ENCODE data around the gene DNMT3A.
A peak's percentile ranks its signal among the peaks of the same experiment; 100 is the strongest.

Gene DNMT3A

DNA sequence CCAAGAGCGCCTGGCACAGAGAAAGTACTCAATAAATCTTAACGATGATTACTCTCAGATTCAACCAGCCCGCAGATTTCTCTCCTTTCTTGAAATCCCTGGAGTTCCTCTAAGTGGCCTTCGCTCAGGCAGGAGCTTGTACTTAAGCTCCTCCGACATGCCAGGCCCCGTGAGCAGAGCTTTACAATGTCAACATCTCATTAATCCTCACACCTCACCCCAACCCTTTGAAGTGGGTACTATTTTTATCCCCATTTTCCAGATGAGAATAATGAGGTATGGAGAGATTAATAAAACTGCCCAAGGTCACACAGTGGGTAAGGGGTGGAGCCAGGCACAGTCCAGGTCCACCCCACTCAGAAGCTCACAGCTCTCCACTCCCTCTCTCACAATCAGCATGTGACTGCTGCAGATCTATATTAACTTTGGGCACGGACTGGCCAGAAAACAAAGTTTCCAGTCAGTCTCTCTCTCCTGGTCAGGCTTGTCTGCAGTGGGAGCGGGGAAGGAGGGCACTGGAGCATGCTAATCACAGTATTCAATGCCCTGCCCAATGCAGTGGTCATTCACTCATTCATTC is 18.0 kb downstream of the DNMT3A start:
- DNase-seq: no peak

DNA sequence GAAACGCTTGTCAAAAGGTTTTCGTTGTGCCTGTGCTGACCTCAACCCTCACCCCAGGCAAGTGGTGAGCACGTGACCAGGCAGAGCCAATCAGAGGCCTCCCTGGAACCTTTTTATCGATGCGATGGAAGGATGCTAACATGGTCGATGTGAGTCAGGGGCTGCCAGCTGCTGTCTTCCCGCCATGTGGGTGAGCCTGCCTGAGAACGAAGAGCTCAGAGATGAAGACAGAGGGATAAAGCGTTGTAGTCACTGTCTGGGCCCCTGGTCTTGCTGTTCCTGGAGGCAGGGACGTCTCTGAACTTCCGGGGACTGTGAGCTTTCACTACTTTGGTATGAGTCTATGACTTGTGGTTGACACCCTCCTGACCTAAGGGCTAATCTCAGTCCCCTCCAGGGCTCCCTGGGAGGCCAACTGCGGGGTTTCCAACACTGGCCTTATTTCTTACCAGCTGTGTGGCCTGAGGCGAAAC is 18.6 kb downstream of the DNMT3A start:
- DNase-seq: no peak

- no peak for DNase-seq
These were observed 19.4 kb downstream of the DNMT3A start for GRCh38 chr2:25322312-25322711.

DNA sequence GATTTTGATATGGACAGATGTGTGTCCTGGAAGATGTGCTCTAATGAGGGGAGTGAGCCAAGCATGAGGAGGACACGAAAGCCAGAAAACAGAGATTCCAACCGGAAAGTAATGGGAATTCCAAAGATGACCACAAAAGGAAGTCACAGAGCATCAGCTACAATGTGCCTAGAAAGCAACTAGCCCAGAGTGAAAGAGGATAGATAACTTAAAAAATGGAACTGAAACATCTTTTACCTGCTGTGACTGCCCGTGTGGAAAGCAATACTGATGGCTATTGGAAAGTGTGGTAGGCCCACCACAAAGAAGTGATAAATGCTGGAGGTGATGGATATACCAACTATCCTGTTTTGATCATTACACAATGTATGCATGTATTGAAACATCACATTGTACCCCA is 21.6 kb downstream of the DNMT3A start:
- DNase-seq: no peak

GRCh38 chr2:25316101-25316500 is 25.6 kb downstream of the DNMT3A start:
- DNase-seq: peak; percentile 79

DNA sequence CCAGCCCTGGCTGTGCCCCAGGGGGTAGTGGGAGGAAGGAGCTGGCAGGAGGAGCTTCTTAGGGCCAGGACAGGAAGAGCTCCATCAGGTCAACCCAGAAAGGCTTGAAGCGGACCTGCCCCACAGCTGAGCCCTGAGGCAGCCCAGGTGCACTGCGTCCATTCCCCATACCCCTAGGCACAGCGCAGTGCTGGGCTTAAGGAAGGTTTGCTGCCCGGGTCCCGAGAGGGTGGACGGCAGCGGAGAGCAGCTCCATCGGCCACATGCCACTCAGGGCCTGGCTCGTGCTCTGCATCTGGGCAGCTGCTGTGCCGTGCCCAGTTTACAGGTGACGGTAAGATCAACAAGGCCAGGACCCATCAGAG is 26.4 kb downstream of the DNMT3A start:
- no peak for DNase-seq

DNA sequence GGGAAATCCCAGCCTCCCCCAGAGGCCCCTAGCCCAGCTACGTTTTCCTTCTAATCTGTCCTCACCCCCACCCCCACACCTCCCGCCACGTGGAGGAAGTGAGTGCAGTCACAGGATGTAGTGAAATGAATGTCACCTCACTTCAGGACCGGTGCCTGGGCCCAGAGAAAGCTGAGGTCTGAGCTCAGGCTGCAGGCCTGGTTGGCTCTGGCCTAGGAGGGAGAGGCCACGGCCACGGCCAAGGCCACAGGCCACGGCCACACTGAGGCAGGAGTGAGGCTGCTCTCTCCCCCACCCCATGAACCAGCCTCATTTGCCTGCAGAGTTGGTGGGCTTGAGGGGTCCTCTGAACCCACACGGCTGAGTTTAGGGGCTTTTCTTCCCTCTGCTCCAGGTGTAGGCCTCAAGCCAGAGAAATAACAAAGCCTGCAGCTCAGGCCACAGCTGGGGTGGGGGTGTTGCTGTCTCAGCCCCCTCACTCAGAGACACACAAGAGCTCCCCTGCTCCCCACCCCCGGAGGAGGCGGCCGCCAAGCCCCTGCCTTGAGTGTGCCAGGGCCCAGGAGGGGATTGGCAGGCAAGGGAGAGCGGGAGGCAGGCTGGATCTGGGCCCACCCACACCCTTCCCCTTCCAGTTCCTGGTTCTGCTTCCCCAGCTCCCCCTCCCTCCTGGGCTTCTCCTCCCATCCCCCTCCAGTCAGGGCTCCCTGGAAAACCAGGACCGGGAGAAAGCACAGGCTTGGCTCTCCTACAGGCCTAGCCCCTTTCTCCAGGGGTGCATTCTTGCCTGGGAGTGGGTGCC is 27.0 kb downstream of the DNMT3A start:
- DNase-seq: no peak

- no peak for DNase-seq
These were observed 27.8 kb downstream of the DNMT3A start for GRCh38 chr2:25313711-25314513.

DNA sequence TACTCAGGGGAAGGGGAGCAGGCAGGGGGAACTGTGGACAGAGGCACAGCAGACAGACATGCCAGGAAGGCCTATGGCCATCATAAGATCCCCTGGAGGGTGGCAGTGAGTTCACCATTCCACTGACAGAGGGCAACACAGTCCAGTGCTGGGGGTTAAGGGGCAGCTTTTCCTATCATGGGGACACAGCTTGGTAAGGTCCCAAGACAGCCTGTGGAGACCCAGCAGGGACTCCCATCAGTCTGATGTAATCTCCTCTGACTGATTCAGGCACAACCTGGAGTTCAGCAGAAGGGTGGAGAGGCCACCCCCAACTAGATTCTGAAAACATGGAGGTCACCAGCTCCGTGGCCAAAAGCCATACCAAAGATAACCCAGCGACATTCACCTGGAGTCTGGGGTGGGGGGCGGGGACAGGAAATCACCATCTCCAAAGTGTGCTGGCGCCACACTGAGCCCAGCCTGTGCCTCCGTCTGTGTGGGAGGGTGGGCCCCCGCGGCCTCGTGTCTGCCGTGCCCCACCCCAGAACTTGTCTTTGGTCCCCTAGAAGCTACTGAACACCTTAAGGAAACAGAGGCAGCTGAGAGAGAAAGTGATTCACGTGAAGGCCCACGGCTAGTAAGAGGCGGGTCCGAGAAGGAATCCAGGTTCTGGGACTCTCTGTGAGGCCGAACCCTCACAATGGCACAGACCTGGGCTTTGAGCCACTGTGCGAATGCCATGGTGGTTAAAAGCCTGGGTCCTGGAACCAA is 28.6 kb downstream of the DNMT3A start:
- DNase-seq: no peak

DNA sequence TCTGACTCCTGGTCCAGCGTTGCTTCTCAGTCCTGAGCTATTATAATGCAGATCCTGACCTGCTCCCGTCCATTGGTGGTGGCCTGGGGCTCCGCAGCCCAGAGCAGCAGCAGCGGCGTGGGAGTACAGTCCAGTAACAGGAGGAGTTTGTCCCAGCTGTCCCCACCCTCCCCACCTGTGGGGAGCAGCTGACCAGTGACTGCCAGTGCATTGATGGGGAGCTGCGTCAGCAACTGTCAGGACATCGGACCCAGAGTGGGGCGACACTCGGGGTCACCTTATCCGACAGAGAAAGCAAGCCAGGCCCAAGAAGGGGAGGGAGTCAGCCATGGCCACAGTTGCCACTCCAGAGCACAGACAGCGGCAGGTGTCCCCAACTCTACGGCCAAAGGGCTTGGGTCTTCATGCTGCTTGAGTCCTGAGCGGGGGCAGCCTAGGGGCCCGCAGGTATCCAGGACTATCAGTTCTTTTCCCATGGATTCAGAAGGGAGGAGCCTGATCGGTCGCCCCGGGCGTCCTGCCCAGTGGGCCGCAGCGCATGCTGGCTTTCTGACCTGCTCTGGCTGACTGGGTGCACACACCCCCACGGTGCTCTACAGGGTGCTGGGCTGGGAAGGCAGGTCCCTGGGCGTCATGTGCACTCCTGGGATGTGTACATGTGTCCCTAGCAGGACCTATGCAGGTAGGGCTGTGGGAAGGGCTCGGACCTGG is 29.7 kb downstream of the DNMT3A start:
- DNase-seq: no peak

GRCh38 chr2:25310965-25311864 is 30.5 kb downstream of the DNMT3A start:
- no peak for DNase-seq

DNA sequence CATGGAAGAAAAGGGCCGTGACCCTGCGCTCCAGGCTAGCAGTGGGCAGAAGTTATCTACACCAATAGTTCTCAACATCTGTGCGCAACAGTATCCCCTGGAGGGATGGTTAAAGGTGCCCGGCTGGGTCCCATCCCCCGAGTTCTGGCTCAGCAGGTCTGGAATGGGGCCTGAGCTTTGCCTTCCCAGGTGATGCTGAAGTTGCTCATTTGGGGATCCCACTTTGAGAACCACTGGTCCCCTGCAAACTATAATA is 31.1 kb downstream of the DNMT3A start:
- DNase-seq: no peak

DNA sequence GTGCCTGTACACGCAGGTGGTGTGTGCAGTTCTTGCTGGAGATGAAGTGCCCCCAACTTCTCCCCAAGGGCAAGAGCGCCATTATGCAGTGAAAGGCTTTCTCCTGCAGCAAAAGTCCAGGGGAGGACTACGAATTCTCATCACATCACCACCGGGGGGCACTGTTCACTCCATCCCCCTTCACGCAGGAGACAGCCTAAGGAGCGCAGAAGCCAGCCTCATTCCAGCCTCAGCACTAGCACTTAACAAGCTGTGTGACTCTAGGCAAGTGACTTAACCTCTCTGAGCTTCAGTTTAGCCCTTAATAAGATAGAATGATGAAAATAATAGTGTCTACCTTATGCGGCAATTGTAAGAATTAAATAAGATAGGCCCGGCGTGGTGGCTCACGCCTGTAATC is 32.3 kb downstream of the DNMT3A start:
- peak; percentile 11 for DNase-seq

DNA sequence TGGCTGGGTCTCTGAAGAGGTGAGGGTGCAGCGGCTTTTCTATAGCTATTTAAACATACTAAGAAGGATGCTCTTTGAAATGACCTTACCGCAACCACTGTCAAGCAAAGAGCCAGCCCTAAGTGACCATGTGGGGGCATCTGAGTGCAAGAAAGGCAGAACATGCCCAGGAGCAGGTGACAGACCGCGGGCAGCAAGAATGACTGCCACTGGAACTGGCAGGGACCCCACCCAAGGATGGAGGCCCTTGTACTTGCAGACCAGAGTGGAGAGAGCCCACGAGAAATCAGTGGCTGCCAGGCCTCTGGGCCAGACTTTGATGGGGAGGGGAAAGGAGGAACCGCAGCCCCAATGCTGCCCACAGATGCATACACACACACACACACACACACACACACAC is 33.1 kb downstream of the DNMT3A start:
- DNase-seq: no peak

DNA sequence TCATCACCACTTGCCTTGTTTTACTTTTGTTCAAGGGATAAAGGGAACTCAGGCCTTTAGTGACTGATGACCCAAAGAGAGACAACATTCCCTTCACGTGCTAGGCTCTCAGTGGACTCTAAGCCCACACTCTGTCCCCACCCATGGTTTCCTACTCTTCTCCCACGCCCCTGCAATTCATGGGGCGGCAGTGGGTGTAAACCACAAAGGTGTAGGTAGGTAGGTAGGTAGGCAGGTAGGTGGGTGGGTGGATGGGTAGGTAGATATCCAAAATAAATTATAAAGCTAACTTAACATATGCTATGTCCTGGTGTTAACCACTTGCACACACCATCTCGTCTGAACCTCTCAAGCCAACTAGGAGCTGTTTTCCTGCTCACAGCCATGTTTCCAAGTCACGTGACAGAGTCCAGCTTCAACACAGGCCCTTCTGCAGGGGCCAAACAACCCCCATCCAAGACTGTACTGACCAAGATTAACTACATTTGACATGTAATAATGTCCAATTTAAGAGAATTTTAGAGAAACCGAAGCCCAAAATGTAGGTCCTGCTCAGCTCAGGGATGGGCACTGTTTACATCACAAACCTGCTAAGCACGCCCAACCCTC is 33.7 kb downstream of the DNMT3A start:
- DNase-seq: no peak

DNA sequence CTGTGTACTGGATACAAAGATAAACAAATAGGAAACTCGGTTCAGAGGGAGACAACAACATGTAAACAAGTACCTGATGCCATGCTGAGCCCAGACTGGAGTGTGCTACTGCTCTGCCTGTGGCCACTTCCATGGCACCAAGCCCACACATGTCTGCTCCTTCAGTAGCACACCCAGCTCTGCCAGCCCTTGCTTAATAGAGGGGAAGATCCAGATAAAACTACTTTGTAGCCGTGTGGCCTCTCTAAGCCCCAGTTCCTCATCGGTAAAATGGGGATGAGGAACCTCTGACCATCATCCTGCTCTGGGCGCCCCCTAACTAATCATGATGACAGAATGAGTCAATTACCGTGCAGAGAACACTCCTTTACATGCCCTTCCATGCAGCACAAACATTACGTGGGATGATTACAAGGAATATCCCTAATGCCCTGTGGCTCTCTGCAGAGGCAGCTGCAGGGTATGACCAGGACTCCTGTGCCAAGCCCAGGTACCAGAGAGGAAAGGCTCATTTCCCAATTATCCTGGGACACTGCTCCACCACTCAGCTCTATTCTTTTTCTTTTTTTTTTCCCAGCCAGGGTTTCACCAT is 34.9 kb downstream of the DNMT3A start:
- DNase-seq: no peak

GRCh38 chr2:25305775-25306174 is 36.0 kb downstream of the DNMT3A start:
- no peak for DNase-seq

DNA sequence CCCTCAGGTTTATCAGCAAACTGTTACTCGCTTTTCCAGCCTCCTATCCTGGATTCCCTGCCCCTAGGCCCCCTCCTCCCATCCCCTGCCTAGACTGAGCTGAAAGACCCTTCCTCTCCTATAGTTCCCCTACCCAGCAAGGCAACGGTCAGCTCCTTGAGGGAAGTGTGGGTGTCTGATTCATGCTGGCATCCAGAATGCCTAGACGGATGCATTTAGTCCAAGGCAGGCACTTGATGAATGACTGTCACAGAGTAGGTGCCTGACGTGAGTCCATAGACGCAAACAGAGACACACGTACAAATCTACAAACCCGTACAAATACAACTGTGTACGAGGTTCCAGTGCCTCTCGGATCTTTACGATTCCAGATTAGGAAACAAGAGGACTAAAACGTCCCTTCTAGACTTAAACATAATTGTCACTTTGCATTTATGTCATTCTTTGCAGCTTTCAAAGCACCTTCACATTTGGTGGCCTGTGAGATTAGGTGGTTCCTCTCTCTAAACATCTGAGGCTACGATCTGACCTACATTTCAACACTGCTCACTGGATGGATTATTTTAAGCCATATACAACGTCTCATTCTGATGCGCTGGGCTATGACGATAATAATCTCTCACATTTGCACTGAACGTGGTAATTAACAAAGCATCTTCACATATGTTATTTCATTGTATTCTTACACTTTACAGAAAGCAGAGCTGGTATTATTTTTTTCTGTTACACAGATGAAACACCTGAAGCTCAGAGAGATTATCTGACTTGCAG is 36.7 kb downstream of the DNMT3A start:
- no peak for DNase-seq

DNA sequence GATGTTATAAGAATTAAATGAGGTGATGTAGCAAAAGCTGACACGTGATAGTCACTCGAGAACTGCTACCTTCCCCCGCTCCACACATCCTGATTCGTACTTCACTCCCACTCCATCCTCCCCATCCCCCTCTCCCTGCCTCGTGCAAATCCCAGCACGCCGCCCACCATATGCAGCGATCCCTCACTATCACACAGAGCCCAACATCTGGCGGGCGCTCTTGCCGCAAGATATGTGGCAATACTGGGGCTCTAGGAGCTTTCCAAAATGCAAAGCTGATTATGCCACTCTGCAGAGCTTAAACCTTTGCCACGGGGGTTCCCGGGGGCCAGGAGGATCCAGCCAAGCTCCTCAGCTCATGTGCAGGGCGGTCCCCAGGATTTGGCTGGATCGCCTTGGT is 37.4 kb downstream of the DNMT3A start:
- no peak for DNase-seq

GRCh38 chr2:25303633-25304236 is 38.0 kb downstream of the DNMT3A start:
- DNase-seq: no peak
